MCF 10A (cell line): Measurements from ENCODE around the gene SACM1L. TPM values are rescaled to one million over a fixed set of nuclear protein-coding genes. Genes with fewer than 3 reads are reported as not detected.
"Not testable (repeated sequence)": the region's sequence is repeated elsewhere in the genome, so short reads cannot be mapped to it uniquely, and the experiment has no call there.

Experiments used
- BruUV-seq: library from RNA; stranded (reverse); fragments of 400-500 nt; replicated peaks from 2 replicates; lab custom pipeline; 2021; lab: Mats Ljungman, UMichigan
- CTCF ChIA-PET: fragments of 300-600 bp; sonication (Branson Sonifier 250); formaldehyde crosslinking; extraction: SDS; loops from one replicate; lab custom pipeline; 2021; ENCODE audit warnings: antibody characterized with exemption, inconsistent platforms; lab: Yijun Ruan, JAX
- POLR2A ChIA-PET: fragments of 300-600, 350-650 bp; sonication (Branson Sonifier 250); formaldehyde crosslinking; extraction: SDS; loops from one replicate; lab custom pipeline; 2020; ENCODE audit warnings: antibody characterized with exemption, inconsistent platforms; lab: Yijun Ruan, JAX
- DNase-seq: peaks from one replicate; pipeline ENCODE4 v3.0.0-alpha.2; 2018; ENCODE audit not compliant: unreplicated experiment
- H3K27ac Mint-ChIP-seq: one replicate; pipeline ENCODE4 v1.8.0; 2022; ENCODE audit warnings: mild to moderate bottlenecking, low read depth, mixed read lengths; ENCODE audit not compliant: unreplicated experiment
- H3K27me3 Mint-ChIP-seq: one replicate; pipeline ENCODE4 v1.8.0; 2022; ENCODE audit warnings: mixed read lengths; ENCODE audit not compliant: insufficient read depth, unreplicated experiment
- H3K36me3 Mint-ChIP-seq: one replicate; pipeline ENCODE4 v1.8.0; 2022; ENCODE audit warnings: mild to moderate bottlenecking, moderate library complexity, mixed read lengths; ENCODE audit not compliant: insufficient read depth, unreplicated experiment
- H3K4me1 Mint-ChIP-seq: one replicate; pipeline ENCODE4 v1.8.0; 2022; ENCODE audit warnings: mixed read lengths; ENCODE audit not compliant: insufficient read depth, unreplicated experiment
- H3K4me3 Mint-ChIP-seq: one replicate; pipeline ENCODE4 v1.8.0; 2022; ENCODE audit warnings: mild to moderate bottlenecking, moderate library complexity, mixed read lengths; ENCODE audit not compliant: unreplicated experiment
- H3K9me3 Mint-ChIP-seq: one replicate; pipeline ENCODE4 v1.8.0; 2022; ENCODE audit warnings: mixed read lengths; ENCODE audit not compliant: unreplicated experiment
- intact Hi-C: fragments of 100-400 bp; cut with micrococcal nuclease; formaldehyde crosslinking; loops from 2 replicates; pipeline ENCODE4 v1.14.1; 2022
- total RNA-seq: library from RNA; stranded (reverse); gene quantifications from 2 replicates; pipeline ENCODE4 v1.2.3, GENCODE V29; 2022
- TF ChIP-seq, protein P1 (sequence below): fragments of 200-600 bp; IDR thresholded peaks from one replicate; pipeline ENCODE4 v1.8.0; 2022; ENCODE audit warnings: antibody characterized with exemption, mild to moderate bottlenecking; ENCODE audit not compliant: unreplicated experiment

The SACM1L gene
- total RNA-seq, 1 experiment from 2014 or later = 39.3 TPM

DNA sequence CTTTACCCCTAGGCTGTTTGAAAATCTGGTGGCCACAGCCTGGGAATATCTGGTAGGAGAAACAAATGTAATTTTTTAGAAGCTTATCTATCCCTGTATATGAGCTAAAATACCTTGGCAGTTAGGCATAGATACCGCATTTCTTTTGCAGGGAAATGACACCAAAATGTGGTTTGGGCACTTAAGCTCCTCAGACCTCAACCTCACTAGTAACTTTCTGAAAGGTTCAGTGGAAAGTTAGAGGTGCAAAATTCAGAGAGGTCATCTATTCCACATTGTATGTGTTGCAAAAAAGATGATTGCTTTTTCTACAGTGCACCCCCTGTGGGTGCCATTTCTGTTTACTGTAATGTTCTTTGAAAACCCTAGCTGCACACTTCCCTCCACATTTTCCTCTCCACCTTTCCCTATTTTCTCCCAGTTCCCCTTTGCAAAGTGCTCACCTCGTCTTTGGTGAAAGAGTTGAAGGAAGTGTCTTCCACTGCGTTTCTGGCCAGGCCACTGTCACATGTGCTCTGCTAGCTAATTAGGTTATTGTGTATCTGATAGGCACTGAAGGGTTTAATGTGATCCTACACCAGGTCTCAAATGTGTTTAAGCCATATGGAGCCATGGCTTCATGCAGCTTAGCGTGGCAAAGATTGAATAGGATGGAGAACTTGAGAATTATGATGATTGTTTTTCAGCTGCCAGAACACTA lies 1.3 kb downstream of the SACM1L start:
- DNase-seq = no peak
- BruUV-seq = no TSS peak
- no peaks in the 10 kb centered on the region for H3K27me3 Mint-ChIP-seq
- peak overlapping the region; percentile 74 for H3K4me3 Mint-ChIP-seq
- peaks cover 32% of the 10 kb centered on the region for H3K4me1 Mint-ChIP-seq
- peak overlapping the region; percentile 30 for H3K27ac Mint-ChIP-seq
- TF ChIP-seq, protein P1, sequence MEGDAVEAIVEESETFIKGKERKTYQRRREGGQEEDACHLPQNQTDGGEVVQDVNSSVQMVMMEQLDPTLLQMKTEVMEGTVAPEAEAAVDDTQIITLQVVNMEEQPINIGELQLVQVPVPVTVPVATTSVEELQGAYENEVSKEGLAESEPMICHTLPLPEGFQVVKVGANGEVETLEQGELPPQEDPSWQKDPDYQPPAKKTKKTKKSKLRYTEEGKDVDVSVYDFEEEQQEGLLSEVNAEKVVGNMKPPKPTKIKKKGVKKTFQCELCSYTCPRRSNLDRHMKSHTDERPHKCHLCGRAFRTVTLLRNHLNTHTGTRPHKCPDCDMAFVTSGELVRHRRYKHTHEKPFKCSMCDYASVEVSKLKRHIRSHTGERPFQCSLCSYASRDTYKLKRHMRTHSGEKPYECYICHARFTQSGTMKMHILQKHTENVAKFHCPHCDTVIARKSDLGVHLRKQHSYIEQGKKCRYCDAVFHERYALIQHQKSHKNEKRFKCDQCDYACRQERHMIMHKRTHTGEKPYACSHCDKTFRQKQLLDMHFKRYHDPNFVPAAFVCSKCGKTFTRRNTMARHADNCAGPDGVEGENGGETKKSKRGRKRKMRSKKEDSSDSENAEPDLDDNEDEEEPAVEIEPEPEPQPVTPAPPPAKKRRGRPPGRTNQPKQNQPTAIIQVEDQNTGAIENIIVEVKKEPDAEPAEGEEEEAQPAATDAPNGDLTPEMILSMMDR = no peak
- H3K36me3 Mint-ChIP-seq = peaks cover 31% of the 10 kb centered on the region
- ChIA-PET POLR2A (interaction anchor here (0.5 to 5.0 kb wide), 19 partner anchors 9 to 1778 kb away, joined by 3 to 73 read pairs (median 6); partner anchors contain the start of gene LZTFL1), CTCF (interaction anchor here (0.6 to 1.9 kb wide), 6 partner anchors 13 to 525 kb away, joined by 3 to 11 read pairs (median 4); no protein-coding TSS in a partner anchor)
- intact Hi-C loops = no loop called here
- H3K9me3 Mint-ChIP-seq = no peaks in the 10 kb centered on the region

DNA sequence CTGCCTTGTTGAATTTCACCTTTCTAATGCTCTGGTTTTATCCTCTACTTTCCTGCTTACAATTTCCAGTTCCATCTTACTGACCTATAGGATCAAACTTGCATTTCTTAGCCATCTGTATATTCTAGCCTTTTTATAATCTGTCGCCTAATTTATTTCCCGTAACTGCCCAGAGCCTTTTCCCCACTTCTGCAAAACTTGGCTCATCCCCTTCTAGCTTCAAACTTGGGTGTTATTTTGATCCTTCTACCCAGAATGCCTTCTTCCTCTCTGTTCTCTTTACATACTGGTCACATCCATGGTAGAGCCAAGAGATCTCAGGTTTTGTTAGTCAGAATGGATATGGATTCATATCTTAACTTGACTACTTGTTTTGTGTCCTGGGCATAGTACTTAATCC lies 2.6 kb downstream of the SACM1L start:
- ChIA-PET CTCF (interaction anchor here (1.8 kb wide), 1 partner anchor 14 kb away, joined by 6 read pairs; no protein-coding TSS in a partner anchor), POLR2A (interaction anchor here (0.6 to 5.0 kb wide), 2 partner anchors 14 to 38 kb away, joined by 3 to 73 read pairs; no protein-coding TSS in a partner anchor)
- TF ChIP-seq, protein P1 = no peak
- BruUV-seq = no TSS peak
- Mint-ChIP-seq H3K36me3 (peaks cover 38% of the 10 kb centered on the region), H3K27me3 (no peaks in the 10 kb centered on the region), H3K4me1 (peaks cover 32% of the 10 kb centered on the region), H3K27ac (no peak overlapping the region), H3K4me3 (peak overlapping the region; percentile 74), H3K9me3 (no peaks in the 10 kb centered on the region)
- intact Hi-C loops = no loop called here
- no peak for DNase-seq

DNA sequence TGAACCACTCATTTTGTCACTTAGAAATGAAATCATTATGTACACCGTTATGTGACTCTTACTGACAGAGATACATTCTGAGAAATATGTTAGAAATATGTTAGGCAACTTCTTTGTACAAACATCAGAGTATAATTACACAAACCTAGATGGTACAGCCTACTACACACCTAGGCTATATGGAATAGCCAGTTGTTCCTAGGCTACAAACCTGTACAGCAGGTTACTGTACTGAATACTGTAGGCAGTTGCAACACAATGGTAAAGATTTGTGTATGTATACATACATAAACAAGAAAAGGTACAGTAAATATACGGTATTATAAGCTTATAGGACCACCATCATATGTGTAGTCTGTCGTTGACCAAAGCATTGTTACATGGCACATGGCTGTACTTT lies 3.7 kb downstream of the SACM1L start:
- BruUV-seq = no TSS peak
- Mint-ChIP-seq H3K27ac (no peak overlapping the region), H3K4me3 (no peak overlapping the region), H3K9me3 (no peaks in the 10 kb centered on the region), H3K4me1 (peaks cover 32% of the 10 kb centered on the region), H3K36me3 (peaks cover 38% of the 10 kb centered on the region), H3K27me3 (no peaks in the 10 kb centered on the region)
- TF ChIP-seq, protein P1 = no peak
- ChIA-PET POLR2A (interaction anchor here (0.7 to 2.9 kb wide), 3 partner anchors 11 to 126 kb away, joined by 3 to 11 read pairs (median 3); no protein-coding TSS in a partner anchor), CTCF (interaction anchor here (0.6 to 1.2 kb wide), 4 partner anchors 12 to 1154 kb away, joined by 3 to 5 read pairs (median 4); no protein-coding TSS in a partner anchor)
- intact Hi-C loops = no loop called here
- no peak for DNase-seq

DNA sequence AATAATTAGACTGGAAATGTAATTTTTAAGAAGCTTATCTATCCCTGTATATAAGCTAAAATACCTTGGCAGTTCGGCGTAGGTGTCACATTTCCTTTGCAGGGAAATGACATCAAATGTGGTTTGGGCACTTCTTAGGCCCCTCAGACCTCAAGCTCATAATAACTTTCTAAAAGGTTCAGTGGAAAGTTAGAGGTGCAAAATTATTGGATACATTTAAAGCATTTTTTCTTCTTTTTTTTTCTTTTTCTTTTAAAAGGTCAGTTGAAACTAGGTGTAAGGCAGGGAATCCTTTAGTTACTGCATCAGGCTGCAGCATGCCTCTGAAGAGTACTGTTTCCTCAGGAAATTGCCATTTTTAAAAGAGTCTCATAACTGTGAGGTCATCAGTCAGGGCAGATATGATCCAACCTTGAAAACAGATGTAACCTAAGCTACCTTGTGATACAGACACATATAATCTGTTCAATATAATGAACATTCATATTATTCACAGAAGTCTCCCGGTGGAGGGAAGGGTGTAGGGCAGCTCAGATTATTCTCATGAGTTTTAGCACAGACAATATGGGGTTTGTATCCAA lies 4.8 kb downstream of the SACM1L start:
- BruUV-seq = no TSS peak
- Mint-ChIP-seq H3K27me3 (no peaks in the 10 kb centered on the region), H3K36me3 (peaks cover 30% of the 10 kb centered on the region), H3K4me3 (no peak overlapping the region), H3K27ac (no peak overlapping the region), H3K9me3 (no peaks in the 10 kb centered on the region), H3K4me1 (peaks cover 32% of the 10 kb centered on the region)
- DNase-seq = no peak
- POLR2A ChIA-PET = interaction anchor here (0.9 to 2.9 kb wide), 3 partner anchors 10 to 147 kb away, joined by 3 to 11 read pairs (median 4); partner anchors contain the start of gene LZTFL1
- TF ChIP-seq, protein P1 = no peak
- intact Hi-C loops = no loop called here
- CTCF ChIA-PET = interaction anchor here (0.6 to 1.2 kb wide), 9 partner anchors 9 to 1164 kb away, joined by 3 to 5 read pairs (median 3); no protein-coding TSS in a partner anchor

DNA sequence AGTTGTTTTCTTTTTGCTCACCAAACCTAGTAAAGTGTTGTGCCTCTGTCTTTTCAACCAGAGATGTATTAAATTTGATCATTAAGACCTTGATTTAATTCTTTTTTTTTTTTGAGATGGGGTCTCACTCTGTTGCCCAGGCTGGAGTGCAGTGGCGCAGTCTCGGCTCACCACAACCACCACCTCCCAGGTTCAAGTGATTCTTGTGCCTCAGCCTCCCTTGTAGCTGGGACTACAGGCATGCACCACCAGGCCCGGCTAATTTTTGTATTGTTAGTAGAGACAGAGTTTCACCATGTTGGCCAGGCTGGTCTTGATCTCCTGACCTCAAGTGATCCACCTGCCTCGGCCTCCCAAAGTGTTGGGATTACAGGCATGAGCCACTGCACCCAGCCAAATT lies 6.0 kb downstream of the SACM1L start:
- DNase-seq, H3K27me3 Mint-ChIP-seq, BruUV-seq, H3K9me3 Mint-ChIP-seq, intact Hi-C loops, H3K27ac Mint-ChIP-seq, H3K4me3 Mint-ChIP-seq: not testable (repeated sequence)
- ChIA-PET POLR2A (interaction anchor here (0.6 to 2.9 kb wide), 2 partner anchors 9 to 184 kb away, joined by 3 to 11 read pairs; no protein-coding TSS in a partner anchor), CTCF (interaction anchor here (1.2 kb wide), 1 partner anchor 8 kb away, joined by 5 read pairs; no protein-coding TSS in a partner anchor)
- Mint-ChIP-seq H3K36me3 (peaks cover 30% of the 10 kb centered on the region), H3K4me1 (peaks cover 32% of the 10 kb centered on the region)
